Cardiac septum (tissue), 1 donor: ENCODE data around the gene SPG7. TPM values are rescaled to one million over a fixed set of nuclear protein-coding genes. Genes with fewer than 3 reads are reported as not detected.

ENCODE experiments used
- DNase-seq: peaks from one replicate; pipeline ENCODE4 v3.0.0-alpha.2; 2020; ENCODE audit warnings: low spot score
- intact Hi-C: fragments of 100-400 bp; cut with DNase I; formaldehyde crosslinking; loops from one replicate; pipeline ENCODE4 v1.14.0; 2022
- total RNA-seq: library from RNA; stranded (reverse); fragmentation: NEBNext Ultra II Directional; extraction: Animal tissue kit (Norgen Biotek cat#: 25700); gene quantifications from one replicate; pipeline ENCODE4 v1.2.1, GENCODE V29; 2021
- donor health status: DM: no; HTN: no; CAD: no.

Gene SPG7
- total RNA-seq, 1 donor from 2014 or later = 89.5 TPM

- intact Hi-C loops = no loop called here
Observed at GRCh38 chr16:89506791-89507191, 1.4 kb upstream of the SPG7 start.

GRCh38 chr16:89507214-89507833 is 879 bp upstream of the SPG7 start:
- intact Hi-C loops = no loop called here
- DNase-seq = no peak

More at GRCh38 chr16:89506791-89507191, 1.4 kb upstream of the SPG7 start:
- DNase-seq = no peak

GRCh38 chr16:89510526-89510925 is 2.3 kb downstream of the SPG7 start:
- intact Hi-C loops = no loop called here
- DNase-seq = no peak

GRCh38 chr16:89511374-89511773 is 3.2 kb downstream of the SPG7 start:
- intact Hi-C loops = no loop called here
- DNase-seq = no peak

- no peak for DNase-seq
- intact Hi-C loops = no loop called here
Observed at GRCh38 chr16:89512453-89512852, 4.2 kb downstream of the SPG7 start.

GRCh38 chr16:89517128-89517527 is 8.9 kb downstream of the SPG7 start:
- no peak for DNase-seq
- intact Hi-C loops = no loop called here

- DNase-seq = no peak
- intact Hi-C loops = no loop called here
Observed at GRCh38 chr16:89519881-89520280, 11.7 kb downstream of the SPG7 start.

GRCh38 chr16:89522287-89522686 is 14.1 kb downstream of the SPG7 start:
- no peak for DNase-seq
- intact Hi-C loops = no loop called here

- DNase-seq = no peak
- intact Hi-C loops = no loop called here
Observed at GRCh38 chr16:89523680-89524344, 15.6 kb downstream of the SPG7 start.

GRCh38 chr16:89525146-89525913 is 17.1 kb downstream of the SPG7 start:
- intact Hi-C loops = no loop called here

GRCh38 chr16:89529097-89529496 is 20.9 kb downstream of the SPG7 start:
- no peak for DNase-seq
- intact Hi-C loops = no loop called here

More at GRCh38 chr16:89525146-89525913, 17.1 kb downstream of the SPG7 start:
- DNase-seq = no peak

- DNase-seq = no peak
Observed at GRCh38 chr16:89530401-89531381, 22.5 kb downstream of the SPG7 start.

GRCh38 chr16:89531821-89532526 is 23.8 kb downstream of the SPG7 start:
- intact Hi-C loops = no loop called here
- DNase-seq = no peak

More at GRCh38 chr16:89530401-89531381, 22.5 kb downstream of the SPG7 start:
- intact Hi-C loops = no loop called here

GRCh38 chr16:89534252-89534756 is 26.1 kb downstream of the SPG7 start:
- DNase-seq = no peak
- intact Hi-C loops = no loop called here

- DNase-seq = no peak
- intact Hi-C loops = no loop called here
Observed at GRCh38 chr16:89536371-89536770, 28.2 kb downstream of the SPG7 start.

- intact Hi-C loops = no loop called here
- DNase-seq = no peak
Observed at GRCh38 chr16:89536886-89537548, 28.8 kb downstream of the SPG7 start.

GRCh38 chr16:89537549-89537925 is 29.3 kb downstream of the SPG7 start:
- no peak for DNase-seq
- intact Hi-C loops = no loop called here

GRCh38 chr16:89538286-89538685 is 30.1 kb downstream of the SPG7 start:
- intact Hi-C loops = no loop called here

More at GRCh38 chr16:89538286-89538685, 30.1 kb downstream of the SPG7 start:
- no peak for DNase-seq
